GM21528 (cell line): ENCODE data around the gene ATIC.

Source experiments
- ATAC-seq: cut with Tn5 transposase; IDR thresholded peaks from one replicate; pipeline ENCODE4 v1.9.1; 2021; ENCODE audit warnings: mild to moderate bottlenecking, moderate library complexity; ENCODE audit not compliant: unreplicated experiment, low FRiP score

ATIC gene

DNA sequence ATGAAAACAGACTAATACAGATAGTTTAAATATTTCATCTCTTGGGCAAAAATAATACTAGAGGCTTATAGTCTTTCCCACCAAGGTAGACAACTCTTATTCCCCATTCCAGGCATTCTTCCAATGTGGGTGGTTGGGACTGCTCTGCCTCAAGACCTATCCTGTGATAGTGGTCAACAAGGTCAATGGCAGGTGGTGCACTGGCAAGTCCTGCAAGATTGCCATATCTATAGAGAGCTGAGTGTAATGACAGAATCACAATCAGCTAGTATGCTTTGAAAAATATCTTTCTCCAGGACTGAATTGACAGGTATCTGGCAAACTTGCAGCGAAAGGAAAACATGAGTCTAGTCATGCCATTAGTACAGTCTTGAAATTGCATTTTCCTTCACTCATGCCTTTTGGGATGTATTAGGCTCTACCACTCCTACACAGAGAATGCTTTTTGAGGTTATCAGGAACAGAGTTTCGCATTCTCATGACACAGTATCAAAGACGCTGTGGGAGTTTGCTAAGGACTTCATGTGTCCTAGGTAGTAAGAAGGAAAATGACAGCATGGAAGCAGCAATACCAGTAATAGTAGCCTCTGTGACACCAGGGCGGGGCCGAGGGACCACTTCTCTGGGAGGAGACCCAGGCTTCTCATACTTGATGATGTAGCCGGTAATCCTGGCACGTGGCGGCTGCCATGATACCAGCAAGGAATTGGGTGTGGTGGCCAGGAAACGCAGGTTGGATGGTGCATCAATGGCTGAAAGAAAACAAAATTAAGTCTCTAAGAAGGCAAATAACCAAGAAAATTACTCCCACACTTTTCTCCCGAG lies 63.0 kb downstream of the ATIC start:
- ATAC-seq = no peak

- no peak for ATAC-seq
Measured at GRCh38 chr2:215375467-215375830, 63.6 kb downstream of the ATIC start.

GRCh38 chr2:215376103-215376780 lies 64.4 kb downstream of the ATIC start:
- no peak for ATAC-seq

DNA sequence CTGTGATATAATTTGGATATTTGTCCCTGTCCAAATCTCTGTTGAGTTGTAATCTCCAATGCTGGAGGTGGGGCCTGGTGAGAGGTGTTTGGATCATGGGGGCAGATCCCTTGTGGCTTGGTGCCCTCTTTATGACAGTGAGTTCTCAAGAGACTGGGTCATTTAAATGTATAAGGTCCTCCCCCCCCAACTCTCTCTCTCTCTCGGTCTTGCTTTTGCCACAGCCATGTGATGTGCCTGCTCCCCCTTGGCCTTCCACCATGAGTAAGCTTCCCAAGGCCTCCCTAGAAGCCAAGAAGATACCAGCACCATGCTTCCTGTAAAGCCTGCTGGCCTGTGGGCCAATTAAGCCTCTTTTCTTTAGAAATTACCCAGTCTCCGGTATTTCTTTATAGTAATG lies 65.4 kb downstream of the ATIC start:
- ATAC-seq = no peak

- ATAC-seq = no peak
Measured at GRCh38 chr2:215378045-215378444, 66.2 kb downstream of the ATIC start.

DNA sequence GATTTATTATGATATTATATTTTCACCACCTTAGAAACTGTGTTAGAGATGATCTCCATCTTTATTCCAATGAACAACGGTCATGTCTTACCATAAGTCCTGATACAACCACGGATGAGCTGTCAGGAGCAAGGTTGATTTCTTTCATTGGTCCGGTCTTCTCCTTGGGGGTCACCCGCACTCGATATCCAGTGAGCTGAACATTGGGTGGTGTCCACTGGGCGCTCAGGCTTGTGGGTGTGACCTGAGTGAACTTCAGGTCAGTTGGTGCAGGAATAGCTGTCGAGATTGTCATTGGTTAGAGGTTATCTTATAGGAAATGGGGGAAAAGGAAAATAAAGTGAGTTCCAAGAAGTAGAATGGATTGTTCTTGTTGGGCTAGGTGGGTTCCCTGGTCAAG lies 67.2 kb downstream of the ATIC start:
- no peak for ATAC-seq

- ATAC-seq = no peak
Measured at GRCh38 chr2:215379948-215380347, 68.1 kb downstream of the ATIC start.

GRCh38 chr2:215380699-215381098 lies 68.8 kb downstream of the ATIC start:
- ATAC-seq = no peak

DNA sequence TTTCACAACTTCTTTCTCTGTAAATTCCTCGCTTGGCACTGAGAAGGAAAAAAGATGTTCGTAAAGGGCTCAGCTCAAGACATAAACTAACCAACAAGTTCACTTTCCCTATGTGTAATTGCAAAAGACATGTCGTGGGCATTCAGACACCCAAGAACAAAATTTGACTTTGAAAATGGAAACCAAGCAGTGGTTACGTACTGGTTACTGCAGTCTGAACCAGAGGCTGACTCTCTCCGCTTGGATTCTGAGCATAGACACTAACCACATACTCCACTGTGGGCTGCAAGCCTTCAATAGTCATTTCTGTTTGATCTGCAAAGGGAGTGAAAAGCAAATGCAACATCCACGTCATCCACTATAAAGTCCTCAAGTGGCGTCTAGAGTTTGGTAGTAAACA lies 70.2 kb downstream of the ATIC start:
- no peak for ATAC-seq

GRCh38 chr2:215382480-215382879 lies 70.6 kb downstream of the ATIC start:
- ATAC-seq = no peak

GRCh38 chr2:215383652-215384279 lies 71.9 kb downstream of the ATIC start:
- ATAC-seq = no peak

DNA sequence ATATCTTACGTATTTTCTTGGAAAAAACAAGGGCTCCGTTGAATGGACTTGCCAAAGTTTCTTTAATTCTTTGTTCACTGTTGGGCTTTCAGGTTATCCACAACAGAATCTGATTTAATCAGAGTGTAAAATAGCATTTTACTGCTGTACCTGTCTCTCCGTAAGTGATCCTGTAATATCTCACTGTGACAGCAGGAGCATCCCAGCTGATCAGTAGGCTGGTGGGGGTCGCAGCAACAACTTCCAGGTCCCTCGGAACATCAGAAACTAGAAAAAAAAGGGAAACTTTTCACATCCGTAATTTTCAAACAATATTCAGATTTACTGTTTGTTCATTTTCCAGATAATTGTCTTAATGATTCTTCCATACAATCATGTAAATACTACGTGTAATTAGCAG lies 72.9 kb downstream of the ATIC start:
- ATAC-seq = no peak

GRCh38 chr2:215386566-215386965 lies 74.7 kb downstream of the ATIC start:
- ATAC-seq = no peak

DNA sequence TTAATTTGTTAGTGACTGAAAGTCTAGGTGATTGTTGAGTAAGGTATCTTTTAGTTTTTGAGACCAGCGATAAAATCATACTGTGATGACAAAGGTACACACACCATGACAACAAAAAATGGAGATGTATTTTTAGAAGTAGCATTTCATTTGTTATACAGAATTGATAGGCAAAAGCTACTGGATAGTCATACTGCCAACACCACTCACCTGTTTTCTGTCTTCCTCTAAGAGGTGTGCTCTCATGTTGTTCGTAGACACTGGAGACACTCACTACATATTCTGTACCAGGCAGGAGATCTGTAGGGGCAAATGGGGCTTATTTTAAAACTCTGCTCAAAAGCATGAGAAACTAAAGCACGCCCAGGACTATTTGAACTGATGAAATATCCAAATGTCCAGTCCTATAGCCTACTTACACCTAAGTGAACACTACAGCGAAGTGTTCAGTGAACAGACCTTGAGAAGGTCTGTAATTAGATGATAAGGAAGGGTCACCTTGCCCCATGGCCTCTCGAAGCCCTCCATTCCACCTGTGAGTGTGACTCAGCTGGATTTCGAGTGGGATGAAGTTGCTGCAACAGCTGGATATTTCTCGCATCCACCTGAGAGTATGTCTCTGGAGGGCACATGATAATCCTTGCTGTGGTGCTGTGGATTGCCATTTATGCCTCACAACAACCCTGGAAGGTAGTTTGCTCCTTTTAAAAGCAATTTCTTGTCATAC lies 76.3 kb downstream of the ATIC start:
- no peak for ATAC-seq

DNA sequence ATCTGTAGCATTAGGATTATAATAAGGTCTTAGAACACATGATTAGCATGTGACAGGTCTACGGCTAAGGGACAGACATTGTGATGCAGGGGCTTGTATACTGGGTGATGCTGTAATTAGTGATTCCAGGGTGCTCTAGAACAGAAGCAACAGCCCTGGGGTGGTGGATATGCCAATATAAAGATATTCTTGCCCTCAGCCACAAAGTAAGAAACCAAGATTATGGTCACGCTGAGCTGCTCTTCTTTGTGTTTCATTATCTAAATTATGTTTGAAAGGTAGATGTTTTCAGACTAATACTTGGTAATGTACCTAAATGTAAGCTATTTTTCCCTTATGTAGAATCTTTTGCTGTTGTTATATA lies 78.7 kb downstream of the ATIC start:
- no peak for ATAC-seq

DNA sequence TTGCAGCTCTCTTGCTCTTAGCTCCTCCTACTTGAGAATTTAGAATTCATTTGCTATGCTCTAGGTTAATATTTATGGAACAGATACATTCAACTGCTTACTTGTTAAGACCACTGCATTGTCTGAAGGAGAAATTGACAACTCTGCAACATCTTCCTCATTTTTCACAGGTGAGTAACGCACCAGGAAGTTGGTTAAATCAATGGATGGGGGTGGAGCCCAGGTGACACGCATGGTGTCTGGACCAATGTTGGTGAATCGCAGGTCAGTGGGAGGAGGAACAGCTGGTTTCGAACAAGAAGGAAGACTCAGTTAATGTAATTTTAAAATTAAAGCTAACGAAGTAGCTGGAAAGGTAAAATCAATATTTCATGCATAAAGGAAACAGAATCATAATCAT lies 79.7 kb downstream of the ATIC start:
- ATAC-seq = no peak

DNA sequence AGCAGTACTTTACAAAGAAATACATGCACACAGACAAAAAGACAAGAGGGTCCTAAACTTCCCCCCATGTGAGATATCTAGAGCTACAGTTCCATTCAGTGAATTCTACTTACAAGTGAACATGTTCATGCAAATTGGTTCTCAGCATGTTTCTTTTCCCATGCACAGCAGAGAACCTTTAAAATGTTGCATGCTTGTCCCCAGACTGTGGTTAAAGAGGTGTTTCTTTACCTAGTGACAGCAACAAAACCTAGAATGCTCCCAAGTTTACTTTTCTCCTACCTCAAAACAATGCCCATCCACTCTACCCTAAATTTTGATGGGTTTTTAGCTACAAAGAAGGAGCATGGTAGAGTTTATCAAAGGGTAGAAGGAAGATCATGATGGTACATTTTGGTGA lies 80.3 kb downstream of the ATIC start:
- no peak for ATAC-seq

- ATAC-seq = no peak
Measured at GRCh38 chr2:215392687-215393270, 80.9 kb downstream of the ATIC start.

DNA sequence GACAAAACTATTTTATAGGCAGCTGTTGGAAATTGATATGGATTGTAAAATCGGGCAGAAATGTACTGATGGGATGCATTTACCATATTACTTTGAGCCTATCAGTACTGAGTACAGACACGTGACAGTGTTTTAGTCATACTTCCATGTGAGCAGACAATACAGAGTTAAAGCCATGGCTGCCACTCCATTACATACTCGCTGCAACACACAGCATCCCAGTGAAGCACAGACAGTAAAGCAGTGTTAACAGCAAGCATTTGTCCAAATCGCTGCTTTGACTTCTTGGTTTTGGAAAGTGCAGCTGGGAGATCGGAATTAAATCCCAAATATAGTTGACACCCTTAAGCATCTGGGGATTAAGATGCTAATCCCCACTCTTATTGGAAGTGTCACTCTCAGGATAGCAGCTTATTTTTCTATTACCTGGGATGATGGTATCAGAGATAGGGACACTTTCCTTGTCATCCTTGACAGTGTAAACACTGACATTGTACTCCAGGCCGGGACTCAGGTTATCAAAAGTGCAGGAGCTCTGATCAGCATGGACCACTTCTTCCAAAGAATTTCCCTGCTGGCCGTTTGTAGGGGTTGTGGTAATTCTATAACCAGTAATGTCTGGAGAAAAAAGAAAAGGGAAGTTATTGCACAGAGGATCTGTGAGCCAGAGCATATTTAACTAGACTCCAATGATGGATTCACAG lies 82.4 kb downstream of the ATIC start:
- no peak for ATAC-seq
